Endothelial cell (in vitro differentiated cells): ENCODE measurements around the gene AGPAT4. TPM values are rescaled to one million over a fixed set of nuclear protein-coding genes. Genes with fewer than 3 reads are reported as not detected.
A peak's percentile ranks its signal among the peaks of the same experiment; 100 is the strongest.
"Not testable (repeated sequence)": the region's sequence is repeated elsewhere in the genome, so short reads cannot be mapped to it uniquely, and the experiment has no call there.

Source experiments
- DNase-seq: peaks from one replicate; pipeline ENCODE4 v3.0.0; 2021; ENCODE audit warnings: low spot score
- H3K27ac Mint-ChIP-seq: one replicate; pipeline ENCODE4 v1.8.0; 2021; ENCODE audit warnings: mixed read lengths, inconsistent platforms; ENCODE audit not compliant: unreplicated experiment
- H3K27me3 Mint-ChIP-seq: one replicate; pipeline ENCODE4 v1.8.0; 2021; ENCODE audit warnings: mild to moderate bottlenecking, moderate library complexity, mixed read lengths, inconsistent platforms; ENCODE audit not compliant: unreplicated experiment
- H3K36me3 Mint-ChIP-seq: one replicate; pipeline ENCODE4 v1.8.0; 2021; ENCODE audit warnings: mild to moderate bottlenecking, low read depth, mixed read lengths, inconsistent platforms; ENCODE audit not compliant: unreplicated experiment
- H3K4me1 Mint-ChIP-seq: one replicate; pipeline ENCODE4 v1.8.0; 2021; ENCODE audit warnings: mild to moderate bottlenecking, mixed read lengths, inconsistent platforms; ENCODE audit not compliant: unreplicated experiment
- H3K4me3 Mint-ChIP-seq: one replicate; pipeline ENCODE4 v1.8.0; 2021; ENCODE audit warnings: mild to moderate bottlenecking, mixed read lengths, inconsistent platforms; ENCODE audit not compliant: unreplicated experiment
- H3K9me3 Mint-ChIP-seq: one replicate; pipeline ENCODE4 v1.8.0; 2021; ENCODE audit warnings: mixed read lengths, inconsistent platforms; ENCODE audit not compliant: unreplicated experiment
- CTCF ChIP-seq: fragments of 200-600 bp; sonication (generic); IDR thresholded peaks from one replicate; pipeline ENCODE4 v1.5.0; 2021; ENCODE audit warnings: antibody characterized with exemption; ENCODE audit not compliant: unreplicated experiment
- total RNA-seq: library from RNA; stranded (reverse); fragmentation: NEBNext Ultra II Directional; extraction: Animal tissue kit (Norgen Biotek cat#: 25700); gene quantifications from one replicate; pipeline ENCODE4 v1.2.1, GENCODE V29; 2021; ENCODE audit not compliant: unreplicated experiment

The AGPAT4 gene
- total RNA-seq, 1 donor from 2014 or later, result 25.2 TPM

- H3K4me3 Mint-ChIP-seq, result no peak overlapping the region
- H3K27me3 Mint-ChIP-seq, result peaks cover 2% of the 10 kb centered on the region
- DNase-seq, result no peak
- no peak overlapping the region for H3K27ac Mint-ChIP-seq
- no peaks in the 10 kb centered on the region for H3K4me1 Mint-ChIP-seq
- peaks cover 81% of the 10 kb centered on the region for H3K36me3 Mint-ChIP-seq
- no peak for TF ChIP-seq CTCF
- H3K9me3 Mint-ChIP-seq, result peaks cover 15% of the 10 kb centered on the region
Measured at GRCh38 chr6:161125591-161125990, 148.3 kb downstream of the AGPAT4 start.

GRCh38 chr6:161123319-161123718 lies 150.5 kb downstream of the AGPAT4 start:
- Mint-ChIP-seq H3K9me3 (peaks cover 15% of the 10 kb centered on the region), H3K36me3 (peaks cover 72% of the 10 kb centered on the region)
- not testable (repeated sequence) for H3K4me1 Mint-ChIP-seq, DNase-seq, H3K27ac Mint-ChIP-seq, H3K4me3 Mint-ChIP-seq, H3K27me3 Mint-ChIP-seq

GRCh38 chr6:161117942-161118341 lies 155.9 kb downstream of the AGPAT4 start:
- peaks cover 56% of the 10 kb centered on the region for H3K36me3 Mint-ChIP-seq
- DNase-seq, result no peak
- H3K4me1 Mint-ChIP-seq, result peaks cover 3% of the 10 kb centered on the region
- no peaks in the 10 kb centered on the region for H3K27me3 Mint-ChIP-seq
- no peaks in the 10 kb centered on the region for H3K9me3 Mint-ChIP-seq
- no peak overlapping the region for H3K4me3 Mint-ChIP-seq
- H3K27ac Mint-ChIP-seq, result no peak overlapping the region
- TF ChIP-seq CTCF, result no peak

GRCh38 chr6:161117308-161117707 lies 156.6 kb downstream of the AGPAT4 start:
- DNase-seq, result no peak
- no peak for TF ChIP-seq CTCF
- H3K4me3 Mint-ChIP-seq, result peak overlapping the region; percentile 10
- no peaks in the 10 kb centered on the region for H3K27me3 Mint-ChIP-seq
- no peaks in the 10 kb centered on the region for H3K9me3 Mint-ChIP-seq
- no peak overlapping the region for H3K27ac Mint-ChIP-seq
- H3K4me1 Mint-ChIP-seq, result peaks cover 3% of the 10 kb centered on the region
- peaks cover 52% of the 10 kb centered on the region for H3K36me3 Mint-ChIP-seq

GRCh38 chr6:161116554-161116953 lies 157.3 kb downstream of the AGPAT4 start:
- Mint-ChIP-seq H3K4me3 (no peak overlapping the region), H3K27ac (no peak overlapping the region), H3K4me1 (peaks cover 3% of the 10 kb centered on the region), H3K9me3 (no peaks in the 10 kb centered on the region), H3K36me3 (peaks cover 47% of the 10 kb centered on the region), H3K27me3 (no peaks in the 10 kb centered on the region)
- no peak for TF ChIP-seq CTCF
- no peak for DNase-seq

GRCh38 chr6:161115468-161115867 lies 158.4 kb downstream of the AGPAT4 start:
- no peak for TF ChIP-seq CTCF
- no peaks in the 10 kb centered on the region for H3K27me3 Mint-ChIP-seq
- no peak overlapping the region for H3K4me3 Mint-ChIP-seq
- H3K27ac Mint-ChIP-seq, result no peak overlapping the region
- H3K9me3 Mint-ChIP-seq, result no peaks in the 10 kb centered on the region
- no peak for DNase-seq
- peaks cover 3% of the 10 kb centered on the region for H3K4me1 Mint-ChIP-seq
- peaks cover 41% of the 10 kb centered on the region for H3K36me3 Mint-ChIP-seq
